H1 (cell line): ENCODE results near the gene SLC22A25. TPM values are rescaled to one million over a fixed set of nuclear protein-coding genes. Genes with fewer than 3 reads are reported as not detected.

Experiments used
- BCL11A ChIP-seq, 2 experiments: IDR thresholded peaks; one replicate each; pipeline ENCODE4 v1.6.1; 2011; ENCODE audit warnings: low read depth in 2 of 2, low read length in 2 of 2, mild to moderate bottlenecking in 2 of 2
- EGR1 ChIP-seq: IDR thresholded peaks from 2 replicates; pipeline ENCODE4 v1.6.1; 2011; ENCODE audit warnings: low read depth, low read length, borderline replicate concordance
- EP300 ChIP-seq, 2 experiments: IDR thresholded peaks; 1 replicate in 1 of 2; 2 replicates in 1 of 2; pipeline ENCODE4 v1.6.1; 2011 to 2012; ENCODE audit warnings: low read depth in 2 of 2, low read length in 2 of 2, mild to moderate bottlenecking in 2 of 2, borderline replicate concordance in 1 of 2, inconsistent platforms in 1 of 2, moderate library complexity in 1 of 2
- JUN ChIP-seq: IDR thresholded peaks from 2 replicates; pipeline ENCODE4 v1.6.1; 2011; ENCODE audit warnings: low read depth, mild to moderate bottlenecking, improper control_type of control experiment, low read length
- KDM4A ChIP-seq: IDR thresholded peaks from one replicate; pipeline ENCODE4 v1.7.1; 2012; ENCODE audit warnings: low read depth, mild to moderate bottlenecking, moderate library complexity, low read length, inconsistent platforms; ENCODE audit not compliant: severe bottlenecking
- PHF8 ChIP-seq: fragments of 200-600 bp; sonication (generic); conservative IDR thresholded peaks from 2 replicates; pipeline ENCODE4 v1.7.1; 2012; ENCODE audit warnings: low read depth, mild to moderate bottlenecking, inconsistent platforms, low read length, moderate library complexity
- RBBP5 ChIP-seq: IDR thresholded peaks from 2 replicates; pipeline ENCODE4 v1.7.1; 2012; ENCODE audit warnings: low read depth, mild to moderate bottlenecking, inconsistent platforms, low read length, moderate library complexity, borderline replicate concordance
- SP2 ChIP-seq: IDR thresholded peaks from 2 replicates; pipeline ENCODE4 v1.6.1; 2012; ENCODE audit warnings: mild to moderate bottlenecking, low read length, inconsistent platforms
- SP4 ChIP-seq: IDR thresholded peaks from 2 replicates; pipeline ENCODE4 v1.6.1; 2012; ENCODE audit warnings: low read length, inconsistent platforms
- TAF1 ChIP-seq: IDR thresholded peaks from 2 replicates; pipeline ENCODE4 v1.6.1; 2011; ENCODE audit warnings: mild to moderate bottlenecking, low read depth, low read length
- polyA plus RNA-seq, 7 experiments: library from polyadenylated mRNA; depleted of rRNA in 3 of 7; stranded (reverse) in 5 of 7; unstranded in 2 of 7; fragments of >200 nt in 5 of 7; fragments of 200-250 nt in 2 of 7; gene quantifications; 1 replicate in 5 of 7; 2 replicates in 1 of 7; 4 replicates in 1 of 7; pipeline versions ENCODE4 v1.2.1 to v1.2.3, GENCODE V29; 2011 to 2013; ENCODE audit warnings: missing spikeins in 2 of 7, mixed read lengths in 2 of 7
- total RNA-seq: library from RNA; stranded (reverse); fragmentation: NEBNext Ultra II Directional; extraction: Animal tissue kit (Norgen Biotek cat#: 25700); gene quantifications from 2 replicates; pipeline ENCODE4 v1.2.1, GENCODE V29; 2021
- TF ChIP-seq, protein P1 (sequence below): fragments of 300-600 bp; sonication (generic); IDR thresholded peaks from 2 replicates; pipeline ENCODE4 v1.7.1; 2012; ENCODE audit warnings: low read length, moderate library complexity, mild to moderate bottlenecking, inconsistent platforms; ENCODE audit not compliant: insufficient replicate concordance
- TF ChIP-seq, protein P2 (sequence below): IDR thresholded peaks from 2 replicates; pipeline ENCODE4 v1.6.1; 2012; ENCODE audit warnings: inconsistent platforms

The SLC22A25 gene
- total and polyA plus RNA-seq, 2 of the 8 experiments (the other 6 are each of a cell fraction or from before 2014, with no cell fraction given) = not detected

DNA sequence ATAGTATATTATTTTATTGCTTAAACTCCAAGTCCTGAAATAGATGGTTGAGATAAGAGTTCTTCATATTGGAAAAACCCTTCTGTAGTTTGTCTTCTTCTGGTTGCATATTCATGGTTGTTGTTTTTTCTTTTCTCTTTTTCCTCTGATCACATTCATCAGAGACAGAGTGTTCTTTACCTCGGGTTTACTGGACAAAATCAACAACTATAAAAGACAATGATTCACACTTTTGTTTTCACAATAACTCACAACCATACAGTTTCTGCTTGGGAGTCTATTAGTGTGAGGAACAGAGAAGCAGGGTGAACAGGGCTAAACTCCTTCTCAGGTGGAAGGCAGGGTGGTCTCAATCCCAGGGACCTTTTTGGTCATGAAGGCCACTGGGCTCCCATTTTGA lies 2.6 kb upstream of the SLC22A25 start (continued):
- TF ChIP-seq, protein P1, sequence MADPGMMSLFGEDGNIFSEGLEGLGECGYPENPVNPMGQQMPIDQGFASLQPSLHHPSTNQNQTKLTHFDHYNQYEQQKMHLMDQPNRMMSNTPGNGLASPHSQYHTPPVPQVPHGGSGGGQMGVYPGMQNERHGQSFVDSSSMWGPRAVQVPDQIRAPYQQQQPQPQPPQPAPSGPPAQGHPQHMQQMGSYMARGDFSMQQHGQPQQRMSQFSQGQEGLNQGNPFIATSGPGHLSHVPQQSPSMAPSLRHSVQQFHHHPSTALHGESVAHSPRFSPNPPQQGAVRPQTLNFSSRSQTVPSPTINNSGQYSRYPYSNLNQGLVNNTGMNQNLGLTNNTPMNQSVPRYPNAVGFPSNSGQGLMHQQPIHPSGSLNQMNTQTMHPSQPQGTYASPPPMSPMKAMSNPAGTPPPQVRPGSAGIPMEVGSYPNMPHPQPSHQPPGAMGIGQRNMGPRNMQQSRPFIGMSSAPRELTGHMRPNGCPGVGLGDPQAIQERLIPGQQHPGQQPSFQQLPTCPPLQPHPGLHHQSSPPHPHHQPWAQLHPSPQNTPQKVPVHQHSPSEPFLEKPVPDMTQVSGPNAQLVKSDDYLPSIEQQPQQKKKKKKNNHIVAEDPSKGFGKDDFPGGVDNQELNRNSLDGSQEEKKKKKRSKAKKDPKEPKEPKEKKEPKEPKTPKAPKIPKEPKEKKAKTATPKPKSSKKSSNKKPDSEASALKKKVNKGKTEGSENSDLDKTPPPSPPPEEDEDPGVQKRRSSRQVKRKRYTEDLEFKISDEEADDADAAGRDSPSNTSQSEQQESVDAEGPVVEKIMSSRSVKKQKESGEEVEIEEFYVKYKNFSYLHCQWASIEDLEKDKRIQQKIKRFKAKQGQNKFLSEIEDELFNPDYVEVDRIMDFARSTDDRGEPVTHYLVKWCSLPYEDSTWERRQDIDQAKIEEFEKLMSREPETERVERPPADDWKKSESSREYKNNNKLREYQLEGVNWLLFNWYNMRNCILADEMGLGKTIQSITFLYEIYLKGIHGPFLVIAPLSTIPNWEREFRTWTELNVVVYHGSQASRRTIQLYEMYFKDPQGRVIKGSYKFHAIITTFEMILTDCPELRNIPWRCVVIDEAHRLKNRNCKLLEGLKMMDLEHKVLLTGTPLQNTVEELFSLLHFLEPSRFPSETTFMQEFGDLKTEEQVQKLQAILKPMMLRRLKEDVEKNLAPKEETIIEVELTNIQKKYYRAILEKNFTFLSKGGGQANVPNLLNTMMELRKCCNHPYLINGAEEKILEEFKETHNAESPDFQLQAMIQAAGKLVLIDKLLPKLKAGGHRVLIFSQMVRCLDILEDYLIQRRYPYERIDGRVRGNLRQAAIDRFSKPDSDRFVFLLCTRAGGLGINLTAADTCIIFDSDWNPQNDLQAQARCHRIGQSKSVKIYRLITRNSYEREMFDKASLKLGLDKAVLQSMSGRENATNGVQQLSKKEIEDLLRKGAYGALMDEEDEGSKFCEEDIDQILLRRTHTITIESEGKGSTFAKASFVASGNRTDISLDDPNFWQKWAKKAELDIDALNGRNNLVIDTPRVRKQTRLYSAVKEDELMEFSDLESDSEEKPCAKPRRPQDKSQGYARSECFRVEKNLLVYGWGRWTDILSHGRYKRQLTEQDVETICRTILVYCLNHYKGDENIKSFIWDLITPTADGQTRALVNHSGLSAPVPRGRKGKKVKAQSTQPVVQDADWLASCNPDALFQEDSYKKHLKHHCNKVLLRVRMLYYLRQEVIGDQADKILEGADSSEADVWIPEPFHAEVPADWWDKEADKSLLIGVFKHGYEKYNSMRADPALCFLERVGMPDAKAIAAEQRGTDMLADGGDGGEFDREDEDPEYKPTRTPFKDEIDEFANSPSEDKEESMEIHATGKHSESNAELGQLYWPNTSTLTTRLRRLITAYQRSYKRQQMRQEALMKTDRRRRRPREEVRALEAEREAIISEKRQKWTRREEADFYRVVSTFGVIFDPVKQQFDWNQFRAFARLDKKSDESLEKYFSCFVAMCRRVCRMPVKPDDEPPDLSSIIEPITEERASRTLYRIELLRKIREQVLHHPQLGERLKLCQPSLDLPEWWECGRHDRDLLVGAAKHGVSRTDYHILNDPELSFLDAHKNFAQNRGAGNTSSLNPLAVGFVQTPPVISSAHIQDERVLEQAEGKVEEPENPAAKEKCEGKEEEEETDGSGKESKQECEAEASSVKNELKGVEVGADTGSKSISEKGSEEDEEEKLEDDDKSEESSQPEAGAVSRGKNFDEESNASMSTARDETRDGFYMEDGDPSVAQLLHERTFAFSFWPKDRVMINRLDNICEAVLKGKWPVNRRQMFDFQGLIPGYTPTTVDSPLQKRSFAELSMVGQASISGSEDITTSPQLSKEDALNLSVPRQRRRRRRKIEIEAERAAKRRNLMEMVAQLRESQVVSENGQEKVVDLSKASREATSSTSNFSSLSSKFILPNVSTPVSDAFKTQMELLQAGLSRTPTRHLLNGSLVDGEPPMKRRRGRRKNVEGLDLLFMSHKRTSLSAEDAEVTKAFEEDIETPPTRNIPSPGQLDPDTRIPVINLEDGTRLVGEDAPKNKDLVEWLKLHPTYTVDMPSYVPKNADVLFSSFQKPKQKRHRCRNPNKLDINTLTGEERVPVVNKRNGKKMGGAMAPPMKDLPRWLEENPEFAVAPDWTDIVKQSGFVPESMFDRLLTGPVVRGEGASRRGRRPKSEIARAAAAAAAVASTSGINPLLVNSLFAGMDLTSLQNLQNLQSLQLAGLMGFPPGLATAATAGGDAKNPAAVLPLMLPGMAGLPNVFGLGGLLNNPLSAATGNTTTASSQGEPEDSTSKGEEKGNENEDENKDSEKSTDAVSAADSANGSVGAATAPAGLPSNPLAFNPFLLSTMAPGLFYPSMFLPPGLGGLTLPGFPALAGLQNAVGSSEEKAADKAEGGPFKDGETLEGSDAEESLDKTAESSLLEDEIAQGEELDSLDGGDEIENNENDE = no peak
- TF ChIP-seq RBBP5 (no peak), EP300 (IDR thresholded peaks at IDR 0.05; ENCODE audit: borderline replicate concordance in 1 of 2, low read depth in 2 of 2, low read length in 2 of 2) (no peak), EGR1 (no peak), JUN (no peak), PHF8 (no peak), TAF1 (no peak), KDM4A (no peak), SP4 (no peak), SP2 (no peak), BCL11A (IDR thresholded peaks at IDR 0.05; ENCODE audit: low read depth in 2 of 2, low read length in 2 of 2) (no peak)
- TF ChIP-seq, protein P2, sequence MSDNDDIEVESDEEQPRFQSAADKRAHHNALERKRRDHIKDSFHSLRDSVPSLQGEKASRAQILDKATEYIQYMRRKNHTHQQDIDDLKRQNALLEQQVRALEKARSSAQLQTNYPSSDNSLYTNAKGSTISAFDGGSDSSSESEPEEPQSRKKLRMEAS = no peak
